Gastrocnemius medialis (tissue), 4 donors: ENCODE results near the gene HIC2. TPM values are rescaled to one million over a fixed set of nuclear protein-coding genes. Genes with fewer than 3 reads are reported as not detected.

Source experiments
- total RNA-seq, 4 donors: library from RNA; depleted of rRNA; stranded (reverse); fragments of >200 nt; gene quantifications; one replicate each; pipeline versions ENCODE4 v1.1.0 to v1.2.3, GENCODE V29; 2016

HIC2 gene
- total RNA-seq, 4 donors from 2014 or later, result 1.5 to 4.0 (median 2.0) TPM

Other genes starting within 250 kb of the HIC2 start
- gene RIMBP3B, start 33.6 kb upstream of the HIC2 start, total RNA-seq, result not detected
- under 1 TPM in 1 of 4 donors, not detected in 3; 0.16 TPM for gene TMEM191C, start 50.0 kb downstream of the HIC2 start, total RNA-seq
- gene RIMBP3C, start 134.1 kb downstream of the HIC2 start, total RNA-seq, result under 1 TPM in 1 of 4 donors, not detected in 3; 0.04 TPM
- gene UBE2L3, start 150.3 kb downstream of the HIC2 start, total RNA-seq, result 10 to 100 TPM; 61.5 to 88.7 (median 70.5) TPM
- 10 to 100 TPM in 1 of 4 donors, 1 to 10 TPM in 3; 5.2 to 10.8 (median 6.3) TPM for gene YDJC, start 212.7 kb downstream of the HIC2 start, total RNA-seq
- under 1 TPM in 2 of 4 donors, not detected in 2; 0.20 to 0.22 TPM for gene CCDC116, start 215.4 kb downstream of the HIC2 start, total RNA-seq
- 10 to 100 TPM in 3 of 4 donors, 1 to 10 TPM in 1; 8.5 to 33.2 (median 23.3) TPM for gene SDF2L1, start 224.9 kb downstream of the HIC2 start, total RNA-seq
- 10 to 100 TPM; 16.8 to 24.8 (median 20.5) TPM for gene PPIL2, start 248.6 kb downstream of the HIC2 start, total RNA-seq